IMR-90 (cell line): ENCODE data around the gene ARSA. TPM values are rescaled to one million over a fixed set of nuclear protein-coding genes. Genes with fewer than 3 reads are reported as not detected.
"Not testable (repeated sequence)": the region's sequence is repeated elsewhere in the genome, so short reads cannot be mapped to it uniquely, and the experiment has no call there.

Experiments
- ATAC-seq: fragments of 200-7000 bp; cut with Tn5 transposase; 2 replicates; pipeline ENCODE4 v1.9.1; 2020; ENCODE audit warnings: low read depth, mild to moderate bottlenecking, moderate library complexity
- BruUV-seq: library from RNA; stranded (reverse); fragments of 400-500 nt; replicated peaks from 2 replicates; lab custom pipeline; 2021; lab: Mats Ljungman, UMichigan
- CTCF ChIA-PET: fragments of 300-600 bp; formaldehyde crosslinking; extraction: SDS; loops from one replicate; lab custom pipeline; 2021; ENCODE audit warnings: antibody characterized with exemption; lab: Yijun Ruan, JAX
- POLR2A ChIA-PET: fragments of 300-600 bp; sonication (Branson Sonifier 250); formaldehyde crosslinking; loops from one replicate; lab custom pipeline; 2022; ENCODE audit warnings: antibody characterized with exemption; ENCODE audit not compliant: unreplicated experiment; lab: Charles Lee
- DNase-seq: peaks from one replicate; pipeline ENCODE4 v3.0.0; 2013
- H2AFZ ChIP-seq: replicated peaks from 2 replicates; pipeline ENCODE3; 2013; ENCODE audit warnings: low read length, mild to moderate bottlenecking; ENCODE audit not compliant: poor library complexity
- H2AK5ac ChIP-seq: 2 replicates; pipeline ENCODE4 v1.6.1; 2013; ENCODE audit warnings: low read depth, low read length, inconsistent platforms
- H2AK9ac ChIP-seq: replicated peaks from 2 replicates; pipeline ENCODE3; 2013; ENCODE audit warnings: mild to moderate bottlenecking, low read depth, low read length, moderate library complexity; ENCODE audit not compliant: poor library complexity
- H2BK120ac ChIP-seq: 2 replicates; pipeline ENCODE4 v1.6.1; 2013; ENCODE audit warnings: low read depth, low read length, inconsistent platforms
- H2BK15ac ChIP-seq: 3 replicates; pipeline ENCODE4 v1.6.1; 2013; ENCODE audit warnings: low read depth, low read length, inconsistent platforms
- H2BK20ac ChIP-seq: 2 replicates; pipeline ENCODE4 v1.6.1; 2013; ENCODE audit warnings: low read depth, mild to moderate bottlenecking, inconsistent platforms, low read length, moderate library complexity
- H2BK5ac ChIP-seq: 2 replicates; pipeline ENCODE4 v1.6.1; 2013; ENCODE audit warnings: mild to moderate bottlenecking, low read depth, low read length, inconsistent platforms; ENCODE audit not compliant: poor library complexity, severe bottlenecking
- H3K14ac ChIP-seq: replicated peaks from 2 replicates; pipeline ENCODE4 v1.6.1; 2013; ENCODE audit warnings: low read depth, low read length, inconsistent platforms
- H3K18ac ChIP-seq: 2 replicates; pipeline ENCODE4 v1.6.1; 2013; ENCODE audit warnings: low read depth, low read length, control low read depth
- H3K23ac ChIP-seq: 2 replicates; pipeline ENCODE4 v1.6.1; 2013; ENCODE audit warnings: low read depth, low read length, inconsistent platforms
- H3K27ac ChIP-seq: 2 replicates; pipeline ENCODE4 v1.5.1; 2013; ENCODE audit warnings: mild to moderate bottlenecking, control low read depth, low read length; ENCODE audit not compliant: insufficient read depth
- H3K27me3 ChIP-seq: 2 replicates; pipeline ENCODE4 v1.6.1; 2013; ENCODE audit warnings: low read length; ENCODE audit not compliant: control insufficient read depth, insufficient read depth
- H3K36me3 ChIP-seq: 2 replicates; pipeline ENCODE4 v1.6.1; 2013; ENCODE audit warnings: low read length, mixed read lengths; ENCODE audit not compliant: control insufficient read depth, insufficient read depth
- H3K4ac ChIP-seq: 2 replicates; pipeline ENCODE4 v1.6.1; 2013; ENCODE audit warnings: low read depth, low read length, inconsistent platforms
- H3K4me1 ChIP-seq: 2 replicates; pipeline ENCODE4 v1.6.1; 2013; ENCODE audit warnings: low read length, mixed read lengths; ENCODE audit not compliant: control insufficient read depth, insufficient read depth
- H3K4me2 ChIP-seq: 2 replicates; pipeline ENCODE4 v1.6.1; 2013; ENCODE audit warnings: low read depth, mild to moderate bottlenecking, control low read depth, low read length, moderate library complexity
- H3K4me3 ChIP-seq: 2 replicates; pipeline ENCODE4 v1.5.1; 2013; ENCODE audit warnings: low read depth, mild to moderate bottlenecking, control low read depth, low read length, moderate library complexity; ENCODE audit not compliant: insufficient read depth
- H3K56ac ChIP-seq: 2 replicates; pipeline ENCODE4 v1.6.1; 2013; ENCODE audit warnings: low read length, inconsistent platforms; ENCODE audit not compliant: insufficient read depth; ENCODE audit errors: extremely low read depth
- H3K79me1 ChIP-seq, 2 experiments: 2 replicates each; pipeline ENCODE4 v1.6.1; 2013; ENCODE audit warnings: low read length in 2 of 2, inconsistent platforms in 1 of 2, low read depth in 1 of 2
- H3K9ac ChIP-seq: 2 replicates; pipeline ENCODE4 v1.6.1; 2013; ENCODE audit warnings: low read depth, low read length, control low read depth
- H3K9me1 ChIP-seq: 2 replicates; pipeline ENCODE4 v1.6.1; 2013; ENCODE audit warnings: low read length, inconsistent platforms; ENCODE audit not compliant: insufficient read depth
- H3K9me3 ChIP-seq: 2 replicates; pipeline ENCODE4 v1.6.1; 2013; ENCODE audit warnings: low read length; ENCODE audit not compliant: control insufficient read depth, insufficient read depth
- H4K20me1 ChIP-seq: 2 replicates; pipeline ENCODE4 v1.6.1; 2013; ENCODE audit warnings: low read length, inconsistent platforms; ENCODE audit not compliant: insufficient read depth
- H4K5ac ChIP-seq: 2 replicates; pipeline ENCODE4 v1.6.1; 2013; ENCODE audit warnings: mild to moderate bottlenecking, low read depth, low read length, control low read depth
- H4K8ac ChIP-seq, 2 experiments: 2 replicates each; pipeline ENCODE4 v1.6.1; 2013; ENCODE audit warnings: low read depth in 2 of 2, low read length in 2 of 2, control low read depth in 1 of 2, inconsistent platforms in 1 of 2
- H4K91ac ChIP-seq: 2 replicates; pipeline ENCODE4 v1.6.1; 2013; ENCODE audit warnings: low read depth, low read length, inconsistent platforms; ENCODE audit not compliant: insufficient read depth
- WGBS, 2 experiments: methylation state at CpG; one replicate each; pipeline versions ENCODE4 v1.1.5 to v1.1.7; 2013; ENCODE audit warnings: missing lambda C conversion rate in 2 of 2; ENCODE audit not compliant: insufficient read length in 1 of 2; ENCODE audit errors: extremely low coverage in 2 of 2; 5-methylcytosine and 5-hydroxymethylcytosine counted together
- dilution Hi-C: fragments of 300-500 bp; cut with HindIII; formaldehyde crosslinking; loops from one replicate; pipeline ENCODE4 v1.14.3; 2018; ENCODE audit warnings: low sequenced_read_pairs; ENCODE audit not compliant: unreplicated experiment
- in situ Hi-C: fragments of 300-500 bp; cut with MboI; formaldehyde crosslinking; loops from 3 replicates; pipeline ENCODE4 v1.14.3; 2019; ENCODE audit warnings: low sequenced_read_pairs, inconsistent platforms, mixed read lengths
- intact Hi-C: fragments of 100-400 bp; cut with micrococcal nuclease; formaldehyde crosslinking; loops from 2 replicates; pipeline ENCODE4 v1.10.0; 2022
- polyA plus RNA-seq, 3 experiments: library from polyadenylated mRNA; depleted of rRNA; stranded (reverse); fragments of >200 nt; gene quantifications; 2 replicates each; pipeline ENCODE4 v1.2.3, GENCODE V29; 2012; ENCODE audit warnings: low replicate concordance in 1 of 3
- total RNA-seq: library from RNA; depleted of rRNA; stranded (reverse); fragments of >200 nt; gene quantifications from 2 replicates; pipeline ENCODE4 v1.2.3, GENCODE V29; 2012

The ARSA gene
- total and polyA plus RNA-seq, 2 of the 4 experiments (the other 2 are of a cell fraction), result 3.4 to 24.2 TPM

DNA sequence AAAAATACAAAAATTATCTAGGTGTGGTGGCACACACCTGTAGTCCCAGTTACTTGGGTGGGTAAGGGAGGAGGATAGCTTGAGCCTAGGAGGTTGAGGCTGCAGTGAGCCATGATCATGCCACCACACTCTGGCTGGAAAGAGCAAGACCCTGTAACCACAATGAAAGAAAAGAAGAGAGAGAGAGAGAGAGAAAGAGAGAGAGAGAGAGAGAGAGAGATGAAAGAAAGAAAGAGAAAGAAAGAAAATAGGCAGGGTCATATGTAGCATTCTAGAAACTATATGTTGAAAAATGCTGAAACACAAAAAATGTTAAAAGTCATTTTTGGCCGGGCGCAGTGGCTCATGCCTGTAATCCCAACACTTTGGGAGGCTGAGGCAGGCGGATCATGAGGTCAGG is 13.7 kb downstream of the ARSA start:
- H3K23ac ChIP-seq, H2AFZ ChIP-seq, POLR2A ChIA-PET, dilution Hi-C loops, in situ Hi-C loops, H3K9me3 ChIP-seq, H3K9ac ChIP-seq, H4K8ac ChIP-seq, H4K91ac ChIP-seq, H2AK5ac ChIP-seq, H3K18ac ChIP-seq, H2BK120ac ChIP-seq, H3K27ac ChIP-seq, H3K79me1 ChIP-seq, H3K36me3 ChIP-seq, H2BK20ac ChIP-seq, H2BK15ac ChIP-seq, CTCF ChIA-PET, H3K4me2 ChIP-seq, ATAC-seq, H3K14ac ChIP-seq, H3K4ac ChIP-seq, H3K4me3 ChIP-seq, H2AK9ac ChIP-seq, H4K20me1 ChIP-seq, intact Hi-C loops, H2BK5ac ChIP-seq, H3K9me1 ChIP-seq, DNase-seq, BruUV-seq, H3K4me1 ChIP-seq, H3K56ac ChIP-seq, H4K5ac ChIP-seq: not testable (repeated sequence)
- WGBS, 2 experiments, result no CpG with 5 or more reads among the region's 3 CpGs
- peaks cover 38% of the 10 kb centered on the region for H3K27me3 ChIP-seq
